GM19025 (cell line): ENCODE measurements around the gene ARVCF.

Source experiments
- ATAC-seq: cut with Tn5 transposase; IDR thresholded peaks from one replicate; pipeline ENCODE4 v1.9.1; 2021; ENCODE audit warnings: mild to moderate bottlenecking, low read depth, moderate library complexity; ENCODE audit not compliant: unreplicated experiment

Gene ARVCF

GRCh38 chr22:19976671-19977070, 40.0 kb downstream of the ARVCF start:
- no peak for ATAC-seq

DNA sequence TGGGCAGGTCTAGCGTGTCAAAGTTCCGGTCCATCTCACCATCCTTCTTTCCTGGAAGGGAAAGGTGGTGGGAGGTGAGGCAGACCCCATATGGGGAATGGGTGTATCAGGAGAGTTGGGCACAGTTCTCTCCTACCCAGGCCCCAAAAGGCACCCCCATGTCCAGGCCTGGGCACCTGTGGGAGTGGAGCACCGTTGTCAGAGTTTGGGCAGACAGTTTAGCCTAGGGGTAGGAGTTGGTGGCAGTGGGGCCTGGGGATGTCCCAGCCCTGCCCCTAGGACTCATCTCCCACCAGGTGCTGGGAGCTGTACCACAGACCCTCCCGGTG, 41.0 kb downstream of the ARVCF start:
- ATAC-seq, result no peak

DNA sequence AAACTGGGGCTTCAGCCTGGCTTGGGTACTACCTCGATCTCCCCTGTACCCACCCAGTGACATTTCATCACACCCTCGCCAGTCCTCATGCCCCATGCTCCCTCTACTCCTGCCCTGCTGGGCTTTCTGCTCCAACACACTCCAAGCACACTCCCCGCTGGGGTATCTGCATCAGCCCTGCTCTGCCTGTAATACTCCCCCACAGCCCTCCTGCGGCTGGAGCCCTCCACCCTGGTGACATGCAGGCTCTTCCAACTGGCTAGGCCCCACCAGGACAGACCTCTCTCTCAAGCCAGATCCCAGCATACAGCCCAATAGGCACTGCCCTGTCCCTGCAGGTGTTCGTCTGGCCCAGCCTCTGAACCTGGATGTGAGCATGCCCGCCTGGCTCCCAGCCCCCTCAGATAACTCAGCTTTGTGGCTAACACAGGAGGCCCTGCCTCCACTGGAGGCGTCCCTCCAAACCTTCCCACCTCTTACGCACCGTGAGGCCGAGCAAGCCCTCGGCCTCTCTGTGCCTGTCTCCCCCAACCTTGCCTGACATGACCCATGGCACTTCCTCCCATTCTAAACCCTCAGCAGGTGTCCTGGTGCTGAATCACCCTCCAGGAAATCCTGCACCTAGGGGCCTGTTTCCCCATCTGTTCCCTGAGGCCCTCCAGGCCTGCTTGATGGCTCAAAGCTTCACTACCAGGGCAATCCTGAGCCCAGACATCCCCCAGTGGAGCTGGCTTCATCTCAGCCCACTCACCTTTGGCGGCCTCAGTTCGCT, 41.5 kb downstream of the ARVCF start:
- no peak for ATAC-seq

- ATAC-seq, result no peak
Observed at GRCh38 chr22:19974268-19974861, 42.3 kb downstream of the ARVCF start.

- no peak for ATAC-seq
Observed at GRCh38 chr22:19973551-19974267, 42.9 kb downstream of the ARVCF start.

GRCh38 chr22:19972652-19973550, 43.7 kb downstream of the ARVCF start:
- ATAC-seq, result no peak

DNA sequence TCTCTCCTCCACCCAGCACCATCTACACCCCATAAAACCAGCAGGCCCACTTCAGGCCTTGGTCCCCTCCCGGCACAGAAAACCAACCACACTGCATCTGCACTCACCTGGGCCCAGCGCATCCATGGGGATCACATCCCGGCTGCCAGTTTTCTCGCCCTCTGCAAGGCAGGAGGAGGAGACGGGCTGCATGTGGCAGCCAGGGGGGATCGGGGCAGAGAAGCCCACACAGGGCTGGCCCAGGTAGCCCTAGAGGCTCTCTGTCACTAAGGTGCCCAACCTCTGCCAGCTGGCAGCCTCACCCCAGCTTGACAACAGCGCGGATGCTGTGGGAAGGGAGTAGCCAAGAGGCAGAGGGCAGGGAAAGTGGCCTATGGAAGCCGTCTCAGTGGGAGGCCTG, 44.4 kb downstream of the ARVCF start:
- no peak for ATAC-seq

- no peak for ATAC-seq
Observed at GRCh38 chr22:19971276-19972124, 45.1 kb downstream of the ARVCF start.

GRCh38 chr22:19970479-19971275, 45.9 kb downstream of the ARVCF start:
- ATAC-seq, result no peak

- ATAC-seq, result no peak
Observed at GRCh38 chr22:19970031-19970478, 46.6 kb downstream of the ARVCF start.

DNA sequence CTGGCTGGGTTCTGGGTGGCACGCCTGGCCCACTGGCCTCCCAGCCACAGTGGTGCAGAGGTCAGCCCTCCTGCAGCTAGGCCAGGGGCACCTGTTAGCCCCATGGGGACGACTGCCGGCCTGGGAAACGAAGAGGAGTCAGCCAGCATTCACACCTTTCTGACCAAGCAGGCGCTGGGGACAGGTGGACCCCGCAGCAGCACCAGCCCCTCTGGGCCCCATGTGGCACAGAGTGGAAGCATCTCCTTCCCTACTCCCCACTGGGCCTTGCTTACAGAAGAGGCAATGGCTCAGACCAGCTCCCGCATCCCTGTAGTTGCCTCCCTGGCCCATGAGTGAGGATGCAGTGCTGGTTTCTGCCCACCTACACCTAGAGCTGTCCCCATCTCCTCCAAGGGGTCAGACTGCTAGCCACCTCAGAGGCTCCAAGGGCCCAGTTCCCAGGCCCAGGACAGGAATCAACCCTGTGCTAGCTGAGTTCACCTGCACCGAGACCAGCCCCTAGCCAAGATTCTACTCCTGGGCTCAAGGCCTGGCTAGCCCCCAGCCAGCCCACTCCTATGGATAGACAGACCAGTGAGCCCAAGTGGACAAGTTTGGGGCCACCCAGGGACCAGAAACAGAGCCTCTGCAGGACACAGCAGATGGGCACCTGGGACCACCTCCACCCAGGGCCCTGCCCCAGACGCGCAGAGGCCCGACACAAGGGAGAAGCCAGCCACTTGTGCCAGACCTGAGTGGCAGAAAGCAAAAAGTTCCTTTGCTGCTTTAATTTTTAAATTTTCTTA, 47.3 kb downstream of the ARVCF start:
- no peak for ATAC-seq

DNA sequence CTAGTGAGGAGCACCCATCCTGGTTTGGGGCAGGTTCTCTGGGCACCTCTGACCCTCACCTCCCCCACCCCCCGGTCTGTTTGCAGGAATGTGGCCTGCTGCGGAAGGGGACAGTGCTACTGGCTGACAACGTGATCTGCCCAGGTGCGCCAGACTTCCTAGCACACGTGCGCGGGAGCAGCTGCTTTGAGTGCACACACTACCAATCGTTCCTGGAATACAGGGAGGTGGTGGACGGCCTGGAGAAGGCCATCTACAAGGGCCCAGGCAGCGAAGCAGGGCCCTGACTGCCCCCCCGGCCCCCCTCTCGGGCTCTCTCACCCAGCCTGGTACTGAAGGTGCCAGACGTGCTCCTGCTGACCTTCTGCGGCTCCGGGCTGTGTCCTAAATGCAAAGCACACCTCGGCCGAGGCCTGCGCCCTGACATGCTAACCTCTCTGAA, 48.2 kb downstream of the ARVCF start:
- ATAC-seq, result no peak

GRCh38 chr22:19967850-19968449, 48.7 kb downstream of the ARVCF start:
- no peak for ATAC-seq

GRCh38 chr22:19966908-19967750, 49.5 kb downstream of the ARVCF start:
- no peak for ATAC-seq

- ATAC-seq, result no peak
Observed at GRCh38 chr22:19965771-19966709, 50.6 kb downstream of the ARVCF start.
